RWPE1 (cell line): ENCODE results near the gene KRTCAP2.
"Not testable (repeated sequence)": the region's sequence is repeated elsewhere in the genome, so short reads cannot be mapped to it uniquely, and the experiment has no call there.

Source experiments
- CTCF ChIA-PET: fragments of 350-600 bp; sonication (Branson Sonifier 250); formaldehyde crosslinking; extraction: SDS; loops from one replicate; lab custom pipeline; 2021; lab: Yijun Ruan, JAX
- POLR2A ChIA-PET: fragments of 400-600 bp; formaldehyde crosslinking; extraction: SDS; loops from one replicate; lab custom pipeline; 2020; ENCODE audit warnings: antibody characterized with exemption; ENCODE audit not compliant: low non-redundant PET; lab: Yijun Ruan, JAX
- DNase-seq: peaks from one replicate; pipeline ENCODE4 v3.0.0; 2012; ENCODE audit warnings: low spot score
- H3K27ac ChIP-seq: fragments of 450-650 bp; 2 replicates; pipeline ENCODE4 v1.5.1; 2017
- TF ChIP-seq, protein P1 (sequence below): fragments of 450-650 bp; conservative IDR thresholded peaks from 2 replicates; pipeline ENCODE4 v1.5.1; 2017; ENCODE audit warnings: low read depth, mild to moderate bottlenecking

The KRTCAP2 gene

DNA sequence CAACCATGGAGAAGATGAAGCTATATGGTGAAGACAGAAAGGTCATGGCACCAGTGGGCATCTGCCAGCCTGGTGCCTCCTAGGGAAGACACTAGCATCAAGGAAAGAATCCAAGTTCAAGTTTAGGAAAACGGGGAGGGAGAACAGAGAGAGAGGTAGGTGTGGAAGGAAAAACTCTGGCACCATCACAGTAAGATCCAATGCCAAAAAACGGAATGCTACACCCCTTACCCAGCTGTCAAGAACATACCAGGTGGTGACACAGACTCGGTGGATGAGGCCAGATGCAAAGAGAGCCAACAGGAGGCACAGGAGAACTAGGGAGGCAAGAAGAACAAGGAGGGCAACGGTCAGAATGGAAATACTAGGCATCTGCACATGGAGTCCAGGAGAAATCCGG, 3.6 kb downstream of the KRTCAP2 start:
- TF ChIP-seq, protein P1, sequence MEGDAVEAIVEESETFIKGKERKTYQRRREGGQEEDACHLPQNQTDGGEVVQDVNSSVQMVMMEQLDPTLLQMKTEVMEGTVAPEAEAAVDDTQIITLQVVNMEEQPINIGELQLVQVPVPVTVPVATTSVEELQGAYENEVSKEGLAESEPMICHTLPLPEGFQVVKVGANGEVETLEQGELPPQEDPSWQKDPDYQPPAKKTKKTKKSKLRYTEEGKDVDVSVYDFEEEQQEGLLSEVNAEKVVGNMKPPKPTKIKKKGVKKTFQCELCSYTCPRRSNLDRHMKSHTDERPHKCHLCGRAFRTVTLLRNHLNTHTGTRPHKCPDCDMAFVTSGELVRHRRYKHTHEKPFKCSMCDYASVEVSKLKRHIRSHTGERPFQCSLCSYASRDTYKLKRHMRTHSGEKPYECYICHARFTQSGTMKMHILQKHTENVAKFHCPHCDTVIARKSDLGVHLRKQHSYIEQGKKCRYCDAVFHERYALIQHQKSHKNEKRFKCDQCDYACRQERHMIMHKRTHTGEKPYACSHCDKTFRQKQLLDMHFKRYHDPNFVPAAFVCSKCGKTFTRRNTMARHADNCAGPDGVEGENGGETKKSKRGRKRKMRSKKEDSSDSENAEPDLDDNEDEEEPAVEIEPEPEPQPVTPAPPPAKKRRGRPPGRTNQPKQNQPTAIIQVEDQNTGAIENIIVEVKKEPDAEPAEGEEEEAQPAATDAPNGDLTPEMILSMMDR: no peak
- ChIA-PET CTCF (interaction anchor here (2.5 to 3.7 kb wide), 2 partner anchors 78 to 84 kb away, joined by 17 to 21 read pairs; no protein-coding TSS in a partner anchor), POLR2A (no interaction called here)
- no peak for DNase-seq
- H3K27ac ChIP-seq: no peak overlapping the region

DNA sequence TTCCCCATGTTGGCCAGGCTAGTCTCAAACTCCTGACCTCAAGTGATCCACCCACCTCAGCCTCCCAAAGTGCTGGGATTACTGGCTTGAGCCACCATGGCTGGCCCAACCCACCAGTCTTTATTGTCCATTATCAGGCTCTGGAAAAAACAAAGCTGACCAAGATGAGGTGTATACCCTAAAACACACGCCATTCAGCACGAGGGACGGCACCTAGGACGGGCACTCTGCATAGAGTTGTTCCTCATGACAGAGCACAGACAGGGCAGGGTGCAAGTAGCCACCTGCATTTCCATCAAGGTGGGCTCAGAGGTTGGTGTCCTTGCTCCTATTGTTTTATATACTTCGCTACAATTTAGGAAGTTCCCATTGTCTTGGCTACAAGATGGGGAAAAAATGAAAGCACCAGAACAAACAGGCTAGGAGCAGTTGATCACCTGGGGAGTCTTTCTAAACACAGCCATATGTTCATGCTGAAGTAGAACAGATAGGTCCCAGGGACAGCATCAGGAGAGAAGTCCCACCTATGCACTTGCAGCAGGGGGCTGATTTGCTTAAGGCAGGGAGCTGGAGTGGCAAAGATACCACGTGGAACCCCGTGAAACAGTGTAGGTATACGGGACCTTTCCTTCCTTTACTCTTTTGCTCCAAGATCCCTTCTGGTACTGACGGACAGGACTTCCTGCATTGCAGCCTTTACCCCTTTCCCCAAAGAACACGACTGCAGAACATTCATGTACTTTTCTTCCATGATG, 4.5 kb downstream of the KRTCAP2 start:
- H3K27ac ChIP-seq: no peak overlapping the region
- TF ChIP-seq, protein P1: no peak
- CTCF ChIA-PET: interaction anchor here (0.6 to 2.9 kb wide), 17 partner anchors 9 to 701 kb away, joined by 3 to 29 read pairs (median 6); no protein-coding TSS in a partner anchor
- DNase-seq: no peak
- POLR2A ChIA-PET: no interaction called here

DNA sequence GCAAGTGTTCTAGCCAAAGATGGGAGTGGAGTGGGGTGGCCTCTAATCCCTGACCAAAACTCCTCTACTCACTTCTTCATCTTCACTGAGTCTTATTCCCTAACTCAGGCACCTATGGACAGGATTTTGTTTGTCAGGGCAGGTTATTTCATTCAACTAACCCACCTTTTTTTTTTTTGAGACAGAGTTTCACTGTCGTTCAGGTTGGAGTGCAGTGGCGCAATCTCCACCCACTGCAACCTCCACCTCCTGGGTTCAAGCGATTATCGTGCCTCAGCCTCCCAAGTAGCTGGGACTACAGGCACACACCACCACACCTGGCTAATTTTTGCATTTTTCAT, 5.0 kb downstream of the KRTCAP2 start:
- TF ChIP-seq, protein P1: peak; percentile 14; the same call in 1 of the 2 replicates
- POLR2A ChIA-PET, DNase-seq: not testable (repeated sequence)
- CTCF ChIA-PET: interaction anchor here (0.6 to 2.9 kb wide), 24 partner anchors 9 to 700 kb away, joined by 3 to 29 read pairs (median 5); no protein-coding TSS in a partner anchor
- peak overlapping the region; percentile 59 for H3K27ac ChIP-seq

DNA sequence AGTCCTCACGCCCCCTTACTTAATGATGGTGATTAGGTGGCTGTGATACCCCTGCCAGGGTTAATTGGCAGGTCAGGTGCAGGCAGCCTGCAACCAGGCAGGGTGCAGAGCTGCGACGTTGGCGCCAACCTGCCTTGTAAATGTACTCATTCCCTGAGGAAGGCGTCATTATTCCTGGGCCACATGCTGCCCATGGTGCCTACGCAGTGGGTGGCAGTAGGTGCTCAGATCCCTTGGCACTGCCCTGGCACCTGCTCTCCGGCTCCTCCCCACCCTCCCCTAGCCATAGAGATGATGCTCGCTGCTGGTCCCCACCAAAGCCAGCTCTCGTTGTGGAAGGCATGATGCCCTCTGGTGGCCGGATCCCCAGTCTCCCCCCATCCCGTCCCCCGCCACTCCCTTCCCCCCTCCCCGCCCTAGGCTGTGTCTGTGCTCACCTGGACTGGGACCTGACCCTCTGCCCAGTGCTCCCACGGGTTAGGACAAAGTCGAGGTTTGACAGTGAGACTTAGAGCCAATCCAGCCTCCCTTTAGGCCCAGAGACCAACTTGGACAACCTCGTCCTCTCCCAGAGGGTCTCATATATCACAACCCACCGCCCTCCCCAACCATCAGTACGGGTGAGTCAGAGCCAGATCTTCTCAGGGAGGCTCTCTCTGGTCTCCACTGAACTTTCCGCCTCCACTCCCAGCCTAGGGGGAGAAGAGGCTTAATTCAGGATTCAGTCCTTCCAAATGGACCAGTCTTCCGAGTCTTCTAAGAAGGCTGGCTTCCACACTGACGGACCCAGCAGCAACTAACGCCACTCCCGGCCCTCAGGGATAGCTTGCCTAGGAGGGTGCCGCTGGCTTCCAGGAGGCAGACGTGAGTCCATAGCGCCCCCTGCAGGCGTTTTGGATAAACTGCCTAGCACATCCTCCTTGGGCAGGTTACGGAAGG, 5.7 kb downstream of the KRTCAP2 start:
- ChIA-PET POLR2A (no interaction called here), CTCF (interaction anchor here (0.5 to 2.9 kb wide), 27 partner anchors 9 to 187 kb away, joined by 3 to 29 read pairs (median 5); no protein-coding TSS in a partner anchor)
- DNase-seq: peak; percentile 72
- H3K27ac ChIP-seq: peak overlapping the region; percentile 59
- TF ChIP-seq, protein P1: peak; percentile 80

DNA sequence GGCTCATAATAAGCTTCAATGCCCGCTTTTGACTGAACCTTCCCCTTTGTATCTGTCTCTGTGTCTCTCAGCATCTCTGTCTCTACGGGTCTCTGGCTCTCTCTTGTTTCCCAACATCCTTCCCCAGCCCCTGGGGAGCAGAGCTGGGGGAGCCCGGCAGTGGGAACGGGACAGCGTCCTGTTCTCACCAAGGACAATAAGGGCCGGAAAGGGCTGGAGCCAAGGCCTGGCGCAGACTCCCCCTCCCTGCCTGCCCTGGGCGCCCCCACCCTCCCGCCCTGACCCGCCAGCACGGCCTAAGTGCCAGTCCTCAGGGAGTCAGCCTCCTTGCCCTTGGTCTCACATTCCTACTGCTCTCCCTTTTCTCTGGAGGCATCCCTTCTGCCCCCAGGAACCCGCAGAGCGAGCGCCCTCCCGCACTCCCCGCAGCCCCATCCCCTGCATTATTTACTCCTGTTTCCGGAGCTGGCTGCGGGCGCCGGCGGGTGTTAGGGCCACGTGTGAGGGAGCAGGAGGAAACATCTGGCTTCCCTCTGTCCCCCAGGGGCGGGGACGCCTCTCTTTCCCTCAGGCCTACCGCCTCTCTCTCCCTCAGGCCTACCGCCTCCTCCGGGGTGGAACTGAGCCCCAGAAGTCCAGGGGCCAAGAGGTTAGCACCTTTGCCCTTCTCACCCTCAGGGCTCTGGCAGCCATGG, 6.5 kb downstream of the KRTCAP2 start:
- TF ChIP-seq, protein P1: no peak
- POLR2A ChIA-PET: interaction anchor here (0.6 kb wide), 1 partner anchor 55 kb away, joined by 6 read pairs; no protein-coding TSS in a partner anchor
- DNase-seq: no peak
- H3K27ac ChIP-seq: peak overlapping the region; percentile 59; the same call in 1 of the 2 replicates
- CTCF ChIA-PET: interaction anchor here (0.6 to 2.9 kb wide), 15 partner anchors 10 to 170 kb away, joined by 3 to 29 read pairs (median 6); no protein-coding TSS in a partner anchor
